NCI-H2196 treated with DMSO at 0.1 percent for 48 hours (cell line): ENCODE results near the gene TRNP1.
A peak's percentile ranks its signal among the peaks of the same experiment; 100 is the strongest.

Source experiments
- DNase-seq: peaks from one replicate; lab custom pipeline; 2025; ENCODE audit not compliant: unreplicated experiment; lab: John Stamatoyannopoulos, UW

Gene TRNP1

DNA sequence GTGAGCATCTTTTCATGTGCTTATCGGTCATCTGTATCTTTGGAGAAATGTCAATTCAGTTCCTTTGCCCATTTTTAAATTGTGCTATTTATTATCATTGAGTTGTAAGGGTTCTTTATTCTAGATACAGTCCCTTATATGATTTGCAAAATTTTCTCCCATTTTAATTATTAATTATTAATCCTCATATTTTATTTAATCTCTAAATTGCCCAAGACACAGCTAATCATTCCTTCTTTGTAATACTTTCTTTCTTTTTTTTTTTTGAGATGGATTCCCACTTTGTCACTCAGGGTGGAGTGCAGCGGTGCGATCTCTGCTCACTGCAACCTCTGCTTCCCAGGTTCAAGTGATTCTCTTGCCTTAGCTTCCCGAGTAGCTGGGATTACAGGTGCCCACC is 32.2 kb downstream of the TRNP1 start:
- no peak for DNase-seq

DNA sequence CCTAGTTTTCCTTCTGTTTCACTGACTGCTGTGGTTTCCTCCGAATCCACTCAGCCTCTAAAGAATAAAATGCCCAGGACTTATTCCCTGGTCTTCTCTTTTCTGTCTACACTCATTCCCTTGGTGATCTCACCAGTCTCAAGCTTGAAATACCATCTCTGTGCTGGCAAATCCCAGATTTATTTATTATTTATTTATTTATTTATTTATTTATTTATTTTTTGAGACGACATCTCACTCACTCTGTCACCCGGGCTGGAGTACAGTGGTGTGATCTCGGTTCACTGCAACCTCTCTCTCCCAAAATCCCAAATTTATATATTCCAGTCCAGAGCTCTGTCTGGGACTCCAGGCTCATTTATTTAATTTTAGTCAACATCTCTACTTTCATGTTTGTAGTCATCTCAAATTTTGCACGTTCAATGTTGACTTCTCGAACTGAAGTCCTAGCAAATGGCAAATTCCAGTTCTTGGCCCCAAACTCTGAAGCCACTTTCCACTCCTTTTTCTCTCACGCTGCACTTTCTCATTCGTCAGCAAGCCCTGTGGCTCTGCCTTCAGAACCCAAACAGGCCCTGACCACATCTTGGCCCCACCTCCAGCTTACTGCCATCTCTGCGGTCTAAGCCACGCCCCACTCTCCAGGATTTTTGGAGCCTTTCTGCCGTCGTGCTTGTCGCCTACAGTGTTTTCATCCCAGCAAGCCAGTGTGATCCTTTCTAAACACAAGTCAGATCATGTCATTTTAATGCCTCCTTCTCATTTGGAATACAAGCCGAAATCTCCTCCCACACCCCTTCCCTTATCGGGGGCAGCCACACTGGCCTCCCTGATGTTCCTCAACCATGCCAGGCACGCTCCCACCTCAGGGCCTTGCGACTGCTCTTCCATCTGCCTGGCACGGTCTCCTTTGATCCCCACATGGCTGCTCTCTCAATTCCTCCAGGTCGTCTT is 33.4 kb downstream of the TRNP1 start:
- peak; percentile 85 for DNase-seq

DNA sequence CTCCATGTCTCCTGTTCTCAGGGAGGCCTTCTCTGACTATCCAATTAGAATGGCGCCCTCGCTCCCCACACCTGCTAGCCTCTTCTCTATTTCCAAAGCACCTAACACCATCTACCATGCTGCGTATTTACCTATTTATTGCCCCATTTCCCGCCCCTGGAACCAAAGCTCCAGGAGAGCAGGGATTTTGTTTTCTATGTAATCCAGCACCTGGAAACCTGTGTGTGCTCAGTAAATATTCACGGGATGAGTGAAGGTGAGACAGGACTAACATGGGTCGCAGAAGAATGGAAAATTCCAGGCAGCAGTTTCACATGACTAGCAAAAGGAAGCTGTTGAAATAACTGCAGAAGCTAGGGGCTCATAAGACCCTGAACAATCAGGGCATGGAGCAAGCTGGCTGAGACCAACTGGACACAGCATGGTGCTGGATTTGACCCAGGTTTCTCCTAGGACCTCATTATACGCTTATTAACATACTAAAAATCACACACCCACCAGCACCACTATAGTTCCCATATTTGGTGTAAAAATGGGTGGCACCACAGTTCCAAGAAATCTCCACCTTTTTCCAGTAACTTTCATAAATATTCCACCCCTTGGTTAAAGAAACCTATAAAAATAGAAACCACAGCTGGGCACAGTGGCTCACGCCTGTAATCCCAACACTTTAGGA is 34.2 kb downstream of the TRNP1 start:
- DNase-seq: peak; percentile 29

DNA sequence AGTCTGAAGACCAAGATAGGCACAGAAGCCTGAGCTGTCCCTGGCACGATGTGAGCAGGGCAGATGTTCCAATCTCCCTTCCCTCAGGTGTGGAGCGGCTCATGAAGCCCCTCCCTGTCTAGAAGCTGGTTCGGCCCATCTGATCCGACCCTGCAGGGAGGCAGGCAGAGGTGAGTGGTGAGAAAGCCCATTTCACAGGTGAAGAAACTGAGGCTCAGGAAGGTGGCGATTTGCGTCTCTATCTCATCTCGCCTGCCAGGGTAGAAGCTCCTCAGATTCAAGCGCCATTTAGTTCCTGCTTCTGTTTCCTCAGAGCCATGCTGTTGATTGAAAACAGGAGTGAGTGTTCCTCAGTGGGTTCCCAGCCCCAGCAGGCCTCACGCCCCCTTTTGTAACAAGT is 36.0 kb downstream of the TRNP1 start:
- no peak for DNase-seq

DNA sequence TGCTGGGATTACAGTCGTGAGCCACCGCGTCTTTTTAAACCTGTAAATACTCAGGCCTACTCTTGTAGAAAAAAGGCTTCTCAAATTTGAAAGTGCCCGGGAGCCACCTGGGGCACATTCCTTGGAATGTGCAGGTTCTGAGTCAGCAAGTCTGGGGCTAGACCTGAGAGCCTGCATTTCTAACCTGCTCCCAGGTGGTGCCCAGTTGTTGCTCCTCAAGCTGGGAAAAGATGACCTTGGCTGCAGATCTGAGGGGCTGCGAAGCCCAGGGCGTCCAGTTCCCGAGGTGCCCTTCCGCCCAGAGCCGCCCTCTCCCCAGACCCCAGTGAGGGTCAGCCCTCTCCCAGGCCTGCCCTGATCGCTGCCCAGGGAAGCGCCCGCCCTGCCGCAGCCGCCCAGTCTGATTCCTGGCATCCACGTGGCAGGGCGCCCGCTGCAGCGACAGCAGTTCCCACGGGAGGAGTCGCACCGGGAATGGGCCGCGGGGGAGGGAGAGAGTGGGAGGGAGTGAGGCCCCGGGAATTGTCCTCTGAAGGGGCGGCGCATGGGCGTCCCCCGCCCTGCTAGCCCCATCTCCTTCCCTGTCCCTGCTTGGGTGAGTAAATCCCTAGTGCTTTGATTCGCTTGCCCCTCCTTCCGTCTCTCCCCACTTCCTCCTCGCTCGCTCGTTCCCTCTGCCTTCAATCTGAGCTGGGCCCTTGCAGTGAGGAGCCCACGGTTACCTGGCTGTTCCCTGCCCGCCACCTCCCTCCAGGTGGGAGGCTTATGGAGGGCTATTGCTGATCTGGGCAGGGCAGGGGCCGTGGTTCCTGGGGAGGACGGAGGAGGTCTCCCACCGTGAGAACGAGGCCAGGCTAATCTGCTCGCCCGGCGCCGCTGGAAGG is 38.0 kb downstream of the TRNP1 start:
- DNase-seq: no peak

DNA sequence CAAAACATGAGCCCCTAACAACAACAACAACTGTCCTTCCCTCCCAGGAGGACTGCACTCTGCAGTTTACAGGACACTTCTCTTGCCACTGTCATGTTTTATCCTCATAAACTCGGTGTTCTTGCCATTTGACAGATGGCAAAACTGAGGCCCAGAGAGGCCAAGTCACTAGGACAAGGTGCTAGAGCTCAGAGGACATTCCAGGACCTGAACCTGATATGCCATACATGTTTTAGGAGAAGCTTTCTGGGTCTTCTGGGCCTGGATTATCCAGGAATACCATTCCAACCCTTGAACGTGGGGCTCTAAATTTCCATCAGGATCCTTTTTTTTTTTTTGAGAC is 38.6 kb downstream of the TRNP1 start:
- DNase-seq: no peak

DNA sequence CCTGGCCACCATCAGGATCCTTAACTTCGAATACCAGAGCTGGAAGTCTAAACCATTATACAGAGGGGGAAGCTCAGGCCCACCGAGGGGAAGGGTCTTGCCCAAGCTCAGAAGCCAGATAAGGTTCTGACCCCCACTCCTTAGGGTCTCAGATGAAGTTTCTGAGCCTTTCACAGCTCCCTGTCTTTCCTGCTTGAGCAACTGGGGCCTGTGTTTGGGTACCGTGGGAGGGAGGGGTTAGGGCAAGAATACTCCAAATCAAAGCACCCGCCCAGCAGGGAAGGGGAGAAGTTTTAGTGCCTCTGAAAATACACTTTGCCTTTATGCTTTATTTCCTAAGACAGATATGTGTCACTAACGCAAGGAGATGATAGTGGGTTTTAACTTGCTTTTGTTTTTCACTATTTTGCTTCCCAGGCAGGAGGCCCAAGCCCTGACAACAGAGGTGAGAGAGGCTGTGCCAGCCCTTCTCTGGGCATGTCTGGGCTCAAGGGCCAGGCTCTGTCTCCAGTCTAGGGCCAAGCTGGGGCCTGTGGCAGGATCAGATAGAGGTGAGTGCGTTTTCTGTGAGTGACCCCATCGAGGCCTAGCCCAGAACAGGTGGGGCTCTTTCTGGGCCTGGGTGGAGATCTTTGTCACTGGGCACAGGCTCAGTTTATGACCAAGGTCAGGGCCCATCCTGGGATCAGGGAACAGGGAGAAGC is 39.7 kb downstream of the TRNP1 start:
- DNase-seq: no peak

DNA sequence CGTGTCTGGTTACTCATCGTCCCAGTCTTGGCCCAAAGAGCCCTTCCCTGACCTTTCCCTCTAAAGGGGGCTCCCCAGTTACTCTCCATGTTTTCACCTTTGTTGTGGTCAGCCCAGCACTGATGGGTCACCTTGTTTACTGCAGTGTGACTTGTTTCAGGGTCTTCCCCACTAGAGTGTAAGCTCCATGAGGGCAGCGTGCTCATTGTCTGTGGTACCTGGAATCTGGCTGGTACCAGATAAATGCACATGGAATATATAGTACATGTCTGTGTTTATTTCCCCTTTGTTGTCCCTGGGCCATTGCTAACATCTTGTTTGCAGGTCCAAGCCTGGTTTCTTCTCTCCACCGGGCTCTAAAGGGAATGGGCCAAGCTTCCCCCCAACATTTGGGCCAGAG is 41.9 kb downstream of the TRNP1 start:
- DNase-seq: no peak

DNA sequence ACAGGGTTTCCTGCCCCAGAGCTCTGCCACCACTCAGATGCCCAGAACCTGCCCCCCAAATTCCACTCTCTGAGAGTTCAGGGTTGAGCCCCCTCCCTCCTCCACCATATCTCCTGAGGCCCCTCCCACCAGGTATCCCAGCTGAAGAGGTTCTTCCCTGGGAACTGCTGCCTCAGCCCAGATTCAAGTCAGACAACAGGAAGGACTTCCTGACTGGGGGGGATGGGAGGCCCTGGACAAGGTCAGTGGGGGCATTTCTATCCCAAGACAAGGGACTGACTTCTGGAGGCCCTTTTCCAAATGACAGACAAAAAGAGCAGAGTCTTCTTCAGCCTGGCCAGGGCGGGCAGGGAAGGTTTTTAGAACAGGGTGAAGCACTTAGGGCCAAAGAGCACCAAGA is 43.2 kb downstream of the TRNP1 start:
- DNase-seq: no peak

DNA sequence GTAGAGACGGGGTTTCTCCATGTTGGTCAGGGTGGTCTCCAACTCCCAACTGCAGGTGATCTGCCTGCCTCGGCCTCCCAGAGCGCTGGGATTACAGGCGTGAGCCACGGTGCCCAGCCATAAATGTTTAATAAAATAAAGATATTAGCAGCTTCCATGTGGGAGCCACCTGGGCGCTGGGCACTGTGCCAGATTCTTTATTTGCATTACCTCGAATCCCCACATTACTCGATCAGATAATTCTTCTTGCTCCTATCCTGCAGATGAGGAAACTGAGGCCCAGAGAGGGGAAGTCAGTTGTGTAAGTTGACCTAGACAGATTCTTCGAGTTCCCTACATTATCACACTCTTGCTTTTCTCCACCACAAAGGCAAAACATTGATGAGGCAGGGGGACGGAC is 44.0 kb downstream of the TRNP1 start:
- DNase-seq: no peak

DNA sequence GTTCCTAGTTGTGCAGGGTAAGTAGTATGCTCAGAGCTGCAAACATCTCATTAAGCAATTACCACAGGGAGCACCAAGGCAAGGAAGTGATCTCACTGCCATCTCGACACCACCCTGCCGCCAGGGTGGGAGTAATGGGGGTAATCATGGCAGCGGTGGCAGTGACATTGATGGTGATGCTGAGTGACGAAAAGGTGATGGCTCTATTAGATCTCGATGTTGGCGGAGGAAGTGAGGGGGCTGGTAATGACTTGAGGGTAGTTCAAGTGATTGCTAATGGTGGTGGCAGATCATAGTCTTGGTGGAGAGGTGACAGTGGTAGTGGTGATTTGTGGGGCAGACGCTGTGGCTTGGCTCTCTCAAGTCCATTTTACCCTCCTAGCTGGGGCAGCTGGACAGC is 44.5 kb downstream of the TRNP1 start:
- DNase-seq: no peak

DNA sequence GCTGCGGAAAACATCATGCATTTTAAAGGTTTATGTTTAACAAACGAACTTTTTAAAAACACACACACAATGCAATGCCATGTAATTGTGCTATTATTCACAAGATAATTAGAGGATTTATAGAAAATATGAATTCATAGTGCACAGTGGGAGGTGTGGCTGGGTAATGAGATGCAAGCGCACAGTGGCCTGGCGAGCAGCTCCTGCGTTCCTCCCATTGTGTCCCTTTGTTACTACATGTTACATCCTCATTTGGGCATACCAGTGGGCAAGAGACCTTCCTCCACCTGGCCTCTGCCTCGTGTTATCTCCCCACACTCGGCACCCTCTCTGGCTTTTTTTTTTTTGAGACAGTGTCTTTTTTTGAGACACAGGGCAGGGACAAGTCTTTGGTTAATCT is 49.2 kb downstream of the TRNP1 start:
- no peak for DNase-seq

DNA sequence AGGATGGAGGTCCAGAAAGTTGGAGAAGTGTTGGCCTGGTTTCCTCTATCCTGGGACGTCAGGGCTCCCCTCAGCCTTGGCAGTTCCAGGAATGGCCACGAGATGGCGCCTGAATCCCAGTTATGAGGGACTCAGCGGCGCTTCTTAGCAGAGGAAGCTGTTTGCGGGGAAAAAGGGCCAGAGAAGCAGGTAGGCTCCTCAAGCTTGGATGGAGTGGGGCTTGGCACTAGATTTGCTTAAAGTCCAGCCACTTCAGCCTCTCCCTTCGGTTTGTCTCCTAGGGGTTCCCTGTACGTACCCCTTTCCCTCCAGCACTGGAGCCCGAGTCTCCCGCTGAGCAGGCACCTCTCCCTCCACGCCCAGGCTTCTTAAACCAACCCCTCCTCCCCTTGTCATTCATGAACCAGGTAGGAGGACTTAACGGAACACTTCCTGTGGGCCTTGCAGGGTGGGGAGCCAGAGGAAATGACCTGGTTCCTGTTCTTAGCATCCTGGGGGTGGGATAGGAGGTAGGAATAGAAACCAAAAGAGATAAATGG is 51.2 kb downstream of the TRNP1 start:
- DNase-seq: peak; percentile 47

DNA sequence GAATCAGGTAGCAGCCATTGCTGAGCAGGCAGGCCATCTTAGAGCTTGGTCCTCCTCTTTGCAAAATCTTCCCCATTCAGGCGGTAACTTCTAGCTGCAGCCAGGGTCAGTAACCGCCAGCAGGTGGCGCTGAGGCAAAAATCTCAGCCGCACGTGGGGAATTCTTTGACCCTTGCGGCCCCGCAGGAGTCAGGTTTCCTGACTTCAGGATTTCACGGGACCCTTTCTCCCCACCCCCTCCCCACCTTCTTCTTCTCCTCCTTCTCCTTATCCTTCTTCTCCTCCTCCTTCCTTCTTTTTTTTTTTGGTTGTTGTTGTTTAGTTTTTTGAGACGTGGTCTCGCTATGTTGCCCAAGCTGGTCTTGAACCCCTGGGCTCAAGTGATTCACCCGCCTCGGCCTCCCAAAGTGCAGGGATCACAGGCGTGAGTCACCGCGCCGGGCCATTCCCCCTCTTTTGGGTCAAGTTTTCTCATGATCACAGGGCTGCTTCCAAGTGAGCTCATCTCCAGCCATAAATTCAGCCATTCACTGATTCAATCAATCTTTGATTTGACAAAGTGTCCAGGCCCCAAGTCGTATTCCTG is 52.6 kb downstream of the TRNP1 start:
- DNase-seq: peak; percentile 27

DNA sequence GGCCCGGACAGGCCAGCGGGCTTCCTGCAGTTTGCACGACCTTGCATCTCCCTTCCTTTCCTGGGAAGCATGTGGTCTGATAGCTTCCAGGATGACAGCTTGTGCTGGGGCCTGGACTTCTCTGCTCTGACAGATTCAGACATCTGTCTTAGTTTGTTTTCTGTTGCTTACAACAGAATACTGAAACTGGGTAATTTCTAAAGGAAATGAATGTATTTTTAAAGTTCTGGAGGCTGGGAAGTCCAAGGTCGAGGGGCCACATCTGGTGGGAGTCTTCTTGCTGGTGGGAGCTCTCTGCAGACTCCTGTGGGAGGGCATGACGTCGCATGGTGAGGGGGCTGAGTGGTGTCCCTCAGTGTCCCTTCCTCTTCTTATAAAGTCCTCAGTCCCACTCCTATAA is 54.4 kb downstream of the TRNP1 start:
- DNase-seq: no peak

DNA sequence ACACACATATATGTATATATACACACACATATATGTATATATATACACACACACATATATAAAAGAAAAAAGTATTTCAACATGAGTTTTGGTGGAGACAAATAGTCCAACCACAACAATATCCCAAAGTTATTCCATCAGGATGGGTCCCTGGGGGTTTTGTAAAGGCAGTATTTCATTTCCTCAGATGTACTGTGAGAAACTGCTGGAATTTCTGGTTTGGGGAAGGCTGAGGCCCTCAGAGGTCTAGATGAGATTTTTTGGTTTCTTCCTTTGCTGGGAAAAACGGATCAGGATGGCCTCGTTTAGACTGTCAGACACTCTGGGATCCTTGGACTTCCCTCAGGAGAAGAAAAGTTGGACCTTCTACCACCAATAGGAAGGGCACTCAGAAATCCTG is 55.6 kb downstream of the TRNP1 start:
- no peak for DNase-seq

DNA sequence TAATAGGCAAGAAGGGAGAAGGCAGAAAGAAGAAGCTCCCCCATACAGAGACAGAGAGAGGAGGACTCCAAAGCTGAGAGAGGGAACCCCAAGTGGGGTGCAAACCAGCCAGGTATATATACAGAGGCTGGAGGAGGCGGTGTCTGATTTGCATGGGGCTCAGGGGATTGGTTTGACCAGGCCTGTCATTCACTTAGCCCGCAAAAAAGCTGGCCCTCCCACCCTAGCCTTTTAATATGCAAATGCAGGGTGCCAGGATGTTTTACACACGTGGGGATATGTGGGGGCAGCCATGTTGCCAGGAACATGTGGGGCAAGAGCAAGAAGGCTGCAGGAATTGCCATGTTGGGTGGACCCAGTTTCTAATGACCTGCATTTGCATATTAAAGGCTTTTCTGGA is 56.1 kb downstream of the TRNP1 start:
- DNase-seq: no peak
